Uterus (tissue), 2 donors: Measurements from ENCODE around the gene C15orf39.

Source experiments
- POLR2A ChIP-seq, 2 donors: fragments of 450-650 bp; IDR thresholded peaks; one replicate each; pipeline ENCODE4 v1.6.1; 2016; ENCODE audit warnings: antibody characterized with exemption in 2 of 2, mild to moderate bottlenecking in 1 of 2, moderate library complexity in 1 of 2
- TF ChIP-seq, protein P1 (sequence below), 4 experiments: fragments of 200-600 bp in 2 of 4; fragments of 450-650 bp in 2 of 4; sonication (generic) in 2 of 4; IDR thresholded peaks; one replicate each; pipeline ENCODE4 v1.5.1; 2016 to 2019; ENCODE audit warnings: antibody characterized with exemption in 4 of 4, mild to moderate bottlenecking in 2 of 4, moderate library complexity in 1 of 4

DNA sequence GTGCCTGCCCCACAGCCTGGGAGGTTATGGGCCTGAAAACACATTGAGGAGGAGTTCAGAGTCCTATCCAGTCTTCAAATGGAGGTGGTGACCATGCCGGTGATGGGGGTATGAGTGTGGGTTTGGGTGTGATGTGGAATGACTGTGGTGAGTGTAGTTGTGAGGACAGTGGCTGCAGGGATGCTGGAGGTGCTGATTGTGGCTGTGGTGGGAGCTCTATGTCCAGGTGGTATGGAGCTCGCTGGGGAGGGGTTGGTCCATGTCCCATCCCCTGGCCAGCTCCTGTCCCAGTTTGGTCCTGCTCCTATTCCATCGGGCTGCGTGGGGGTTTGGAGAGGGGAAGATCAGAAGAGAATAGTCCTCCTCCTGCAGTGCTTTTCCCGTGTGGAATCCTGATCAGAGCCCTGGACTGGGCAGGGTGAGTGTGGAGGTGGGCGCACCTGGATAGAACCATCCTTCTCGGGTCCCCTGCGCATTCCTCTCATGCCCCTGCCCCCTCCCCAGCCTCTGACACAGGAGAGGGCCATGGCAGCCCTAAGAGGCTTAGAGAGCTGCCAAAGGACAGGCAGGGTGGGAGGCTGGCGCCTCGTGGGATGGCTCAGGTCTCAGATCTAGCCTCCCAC is 33.5 kb downstream of the C15orf39 start:
- TF ChIP-seq, protein P1, sequence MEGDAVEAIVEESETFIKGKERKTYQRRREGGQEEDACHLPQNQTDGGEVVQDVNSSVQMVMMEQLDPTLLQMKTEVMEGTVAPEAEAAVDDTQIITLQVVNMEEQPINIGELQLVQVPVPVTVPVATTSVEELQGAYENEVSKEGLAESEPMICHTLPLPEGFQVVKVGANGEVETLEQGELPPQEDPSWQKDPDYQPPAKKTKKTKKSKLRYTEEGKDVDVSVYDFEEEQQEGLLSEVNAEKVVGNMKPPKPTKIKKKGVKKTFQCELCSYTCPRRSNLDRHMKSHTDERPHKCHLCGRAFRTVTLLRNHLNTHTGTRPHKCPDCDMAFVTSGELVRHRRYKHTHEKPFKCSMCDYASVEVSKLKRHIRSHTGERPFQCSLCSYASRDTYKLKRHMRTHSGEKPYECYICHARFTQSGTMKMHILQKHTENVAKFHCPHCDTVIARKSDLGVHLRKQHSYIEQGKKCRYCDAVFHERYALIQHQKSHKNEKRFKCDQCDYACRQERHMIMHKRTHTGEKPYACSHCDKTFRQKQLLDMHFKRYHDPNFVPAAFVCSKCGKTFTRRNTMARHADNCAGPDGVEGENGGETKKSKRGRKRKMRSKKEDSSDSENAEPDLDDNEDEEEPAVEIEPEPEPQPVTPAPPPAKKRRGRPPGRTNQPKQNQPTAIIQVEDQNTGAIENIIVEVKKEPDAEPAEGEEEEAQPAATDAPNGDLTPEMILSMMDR (IDR thresholded peaks at IDR 0.05), result no peak
- no peak for TF ChIP-seq POLR2A (IDR thresholded peaks at IDR 0.05)
